Measurements from ENCODE around the gene MRPS6.

MRPS6 gene

GRCh38 chr21:34105947-34106541 lies 32.7 kb downstream of the MRPS6 start:
- DNase-seq = no peak

DNA sequence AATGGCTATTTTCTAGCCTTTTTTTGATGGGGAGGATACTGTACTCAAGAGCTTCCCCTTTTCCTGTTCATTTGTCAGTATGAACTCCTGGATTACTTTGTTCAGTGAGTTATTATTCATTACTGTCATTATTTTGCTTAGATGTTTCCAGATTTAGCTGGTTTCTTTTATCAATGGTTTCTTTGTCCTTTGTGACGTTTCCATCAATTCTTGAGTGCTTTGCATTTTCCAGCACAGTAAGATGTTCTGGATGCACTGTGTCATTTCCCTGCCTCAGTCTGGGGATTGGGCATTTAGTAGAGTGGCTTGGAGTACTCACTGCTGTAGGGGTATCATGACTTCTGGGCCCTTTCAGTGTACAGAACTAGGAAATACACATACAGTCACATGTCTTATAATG lies 34.2 kb downstream of the MRPS6 start:
- DNase-seq = no peak

DNA sequence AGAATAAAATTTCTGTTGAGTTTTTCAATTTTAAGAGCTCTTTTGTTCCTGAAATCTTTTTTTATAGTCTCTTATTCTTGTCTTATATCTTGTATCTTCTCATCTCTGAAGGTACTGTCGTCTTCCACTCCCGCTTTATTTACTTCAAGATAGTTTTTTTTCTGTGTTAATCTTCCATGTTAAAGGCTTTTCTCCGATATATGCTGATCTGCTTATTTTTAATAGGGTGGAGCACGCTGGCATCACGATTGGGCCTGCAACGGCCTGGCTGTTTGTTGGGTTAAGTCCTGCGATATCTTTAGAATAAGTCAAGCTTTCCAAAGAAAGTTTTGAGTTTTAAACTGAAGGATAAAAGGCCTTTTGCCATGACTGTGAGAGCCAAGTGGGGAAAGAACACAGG lies 35.7 kb downstream of the MRPS6 start:
- no peak for DNase-seq

GRCh38 chr21:34110594-34111202 lies 37.3 kb downstream of the MRPS6 start:
- no peak for DNase-seq

GRCh38 chr21:34112316-34113033 lies 39.1 kb downstream of the MRPS6 start:
- no peak for DNase-seq

GRCh38 chr21:34113842-34114241 lies 40.5 kb downstream of the MRPS6 start:
- DNase-seq = no peak

- no peak for DNase-seq
Observed at GRCh38 chr21:34115160-34115559, 41.8 kb downstream of the MRPS6 start.

DNA sequence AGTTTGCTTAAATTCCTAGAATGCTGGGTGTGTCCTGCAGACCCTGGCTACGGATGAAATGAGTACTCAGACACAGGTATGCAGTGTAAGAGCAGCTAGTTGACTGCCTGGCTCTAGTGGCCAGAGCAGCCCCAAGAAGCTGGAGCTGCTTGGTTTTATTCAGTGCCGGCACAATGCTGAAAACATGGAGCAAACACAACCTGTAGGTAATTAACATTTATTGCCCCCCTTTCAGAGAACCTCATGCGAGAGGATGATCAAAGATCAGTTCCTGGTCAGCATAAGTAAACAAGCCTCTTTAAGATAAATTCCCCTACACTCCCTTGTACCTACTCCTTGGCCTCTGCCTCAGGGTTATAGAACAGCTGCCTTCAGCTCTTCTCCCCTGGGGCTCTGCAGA lies 43.2 kb downstream of the MRPS6 start:
- DNase-seq = no peak

GRCh38 chr21:34120867-34121266 lies 47.5 kb downstream of the MRPS6 start:
- no peak for DNase-seq

DNA sequence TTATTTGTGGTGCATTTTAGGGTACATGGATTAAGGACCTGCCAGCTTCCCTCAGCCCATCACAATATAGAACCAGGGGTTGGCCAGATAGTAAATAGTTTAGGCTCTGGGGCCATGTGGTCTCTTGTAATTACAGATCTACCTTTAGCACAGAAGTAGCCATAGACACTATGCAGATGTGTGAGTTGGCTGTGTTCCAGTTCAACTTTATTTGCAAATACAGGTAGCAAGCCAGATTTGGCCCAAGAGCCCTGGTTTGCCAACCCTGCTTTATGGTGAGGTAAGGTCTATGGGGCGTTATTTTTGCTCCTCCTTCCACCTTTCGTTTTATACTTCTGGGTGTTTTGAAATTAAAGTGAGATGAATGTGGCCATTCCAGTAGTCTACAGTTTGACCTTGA lies 48.7 kb downstream of the MRPS6 start:
- DNase-seq = no peak

DNA sequence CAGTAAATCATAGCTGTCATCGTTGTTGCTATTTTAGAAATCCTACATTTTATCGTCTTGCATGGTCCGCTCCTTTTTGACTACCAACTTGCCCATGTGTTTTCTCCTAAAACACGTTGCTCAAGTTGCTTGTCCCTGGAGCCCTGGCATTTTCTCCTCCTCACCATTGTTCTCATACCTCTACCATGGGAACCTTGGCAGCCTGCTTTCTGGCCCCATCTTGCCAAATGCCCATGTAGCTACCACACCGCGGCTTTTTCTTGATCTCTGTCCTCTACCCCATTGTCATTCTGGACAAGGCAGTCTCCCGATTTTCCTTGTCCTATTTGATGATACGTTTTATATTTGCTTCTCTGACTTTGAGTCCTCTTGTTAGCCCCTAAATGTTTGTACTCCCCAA lies 50.2 kb downstream of the MRPS6 start:
- no peak for DNase-seq

GRCh38 chr21:34126269-34126668 lies 52.9 kb downstream of the MRPS6 start:
- DNase-seq = no peak

GRCh38 chr21:34126691-34127090 lies 53.3 kb downstream of the MRPS6 start:
- no peak for DNase-seq

DNA sequence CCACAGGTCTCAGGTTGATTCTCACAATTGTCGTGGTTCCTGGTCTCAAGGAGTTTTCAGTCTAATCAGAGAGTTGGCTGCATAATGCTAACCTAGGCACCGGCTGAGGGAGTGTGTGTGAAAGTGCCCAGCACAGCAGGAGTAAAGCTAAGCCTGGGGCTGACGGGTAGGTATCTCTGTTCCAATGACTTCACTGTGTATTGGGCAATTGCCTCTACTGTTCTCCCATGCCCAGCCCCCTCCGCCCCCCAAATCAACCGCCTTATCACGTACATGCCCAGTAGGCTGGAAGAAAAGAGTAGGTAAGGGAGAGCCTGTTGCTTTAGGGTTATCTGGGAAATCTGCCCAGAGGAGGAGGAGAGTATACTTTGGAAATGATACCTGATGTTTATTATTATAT lies 54.7 kb downstream of the MRPS6 start:
- DNase-seq = no peak

- DNase-seq = no peak
Observed at GRCh38 chr21:34128674-34129038, 55.3 kb downstream of the MRPS6 start.

GRCh38 chr21:34129039-34129891 lies 55.9 kb downstream of the MRPS6 start:
- no peak for DNase-seq

DNA sequence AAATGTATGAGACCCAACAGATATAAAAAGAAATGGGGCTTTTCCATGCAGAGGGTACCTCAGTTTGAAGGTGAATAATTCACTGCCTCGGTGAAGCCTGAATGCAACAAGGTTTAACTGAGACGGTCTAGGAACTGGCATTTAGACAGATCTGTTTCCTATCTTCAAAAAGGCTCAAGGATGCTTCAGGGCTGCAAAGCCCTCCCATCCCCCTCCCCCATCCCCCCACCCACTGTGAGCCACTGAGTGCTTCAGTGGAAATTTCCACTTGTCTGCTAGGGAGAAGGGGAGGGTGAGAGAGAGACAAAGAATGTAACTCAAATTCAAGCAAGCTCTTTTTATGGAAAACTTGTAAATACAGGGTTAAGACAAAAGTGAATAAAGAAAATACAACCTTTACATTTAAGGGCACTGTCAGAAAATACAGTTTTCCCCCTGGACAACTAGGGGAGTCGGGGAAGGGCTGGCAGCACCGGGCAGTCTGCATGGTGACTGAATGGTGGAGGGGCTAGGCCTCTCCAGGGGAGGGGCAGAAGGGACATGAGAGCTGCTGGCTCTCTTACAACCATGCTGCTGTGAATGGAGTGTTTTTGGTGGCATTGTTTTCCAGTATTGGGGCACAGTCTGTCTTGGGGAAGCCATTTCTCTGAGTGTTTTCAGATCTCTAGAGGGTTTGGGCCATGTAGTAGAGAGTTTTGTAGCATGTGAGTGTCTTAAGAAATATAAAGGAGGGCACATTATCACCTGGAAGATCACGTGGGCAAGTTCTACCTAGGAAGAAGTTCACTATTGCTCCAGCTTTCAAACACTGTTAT lies 56.7 kb downstream of the MRPS6 start:
- DNase-seq = no peak

DNA sequence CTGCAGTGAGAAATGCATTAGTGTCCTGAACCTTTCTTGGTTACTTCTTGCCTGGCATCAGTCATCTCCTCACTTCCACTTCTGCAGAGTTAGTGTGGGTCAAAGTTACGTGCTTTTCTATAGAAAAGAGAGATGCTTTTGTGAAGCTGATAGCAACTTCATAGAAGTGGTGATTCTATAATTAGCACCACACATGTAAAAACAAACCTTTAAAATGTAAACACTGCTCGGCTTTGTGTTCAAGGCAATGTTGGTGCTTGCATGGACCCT lies 57.3 kb downstream of the MRPS6 start:
- DNase-seq = no peak

GRCh38 chr21:34131586-34131985 lies 58.2 kb downstream of the MRPS6 start:
- DNase-seq = no peak

DNA sequence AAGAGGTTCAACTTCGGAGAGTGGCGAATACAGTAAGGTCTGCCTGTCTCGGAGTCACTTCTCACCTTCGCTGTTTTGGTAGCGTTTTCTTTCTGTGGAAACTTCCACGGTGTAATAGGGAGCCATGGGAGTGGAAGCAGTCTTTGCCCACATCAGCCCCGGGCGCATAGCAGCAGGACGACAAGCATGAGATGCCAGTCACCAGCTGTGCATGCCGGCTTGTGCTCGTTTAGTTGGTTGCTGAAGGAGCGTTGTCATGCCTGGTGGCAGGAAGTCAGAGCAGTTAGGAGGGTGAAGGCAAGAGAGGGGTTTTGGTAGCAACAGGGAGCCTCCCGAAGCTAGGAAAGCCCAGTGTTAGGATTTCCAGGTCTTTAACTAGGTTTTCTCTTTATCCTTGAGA lies 58.8 kb downstream of the MRPS6 start:
- no peak for DNase-seq

- DNase-seq = no peak
Observed at GRCh38 chr21:34132926-34133325, 59.5 kb downstream of the MRPS6 start.

GRCh38 chr21:34133392-34133791 lies 60.0 kb downstream of the MRPS6 start:
- DNase-seq = no peak

DNA sequence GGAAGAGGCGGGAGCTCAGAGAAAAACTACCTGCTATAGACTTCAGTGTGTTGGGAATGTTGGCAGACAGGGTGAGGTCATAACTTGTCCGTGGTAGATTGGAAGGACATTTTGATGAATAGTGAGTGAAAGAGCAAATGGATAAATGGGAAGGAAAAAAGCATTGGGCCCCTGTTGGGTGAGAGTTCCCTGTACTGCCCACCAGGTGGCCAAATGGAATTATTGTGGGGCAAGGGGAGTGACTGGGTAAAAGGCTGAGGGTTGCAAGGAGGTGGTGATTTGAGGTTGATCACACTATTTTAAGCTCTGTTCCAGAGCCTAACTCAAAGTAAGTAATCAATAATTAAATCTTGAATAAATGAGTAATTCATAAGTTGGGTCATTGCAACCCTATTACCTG lies 60.4 kb downstream of the MRPS6 start:
- DNase-seq = no peak

Measured in GDM1 (cell line).